ENCODE measurements around the gene SEPTIN5. TPM values are rescaled to one million over a fixed set of nuclear protein-coding genes. Genes with fewer than 3 reads are reported as not detected.

SEPTIN5 gene
- polyA plus RNA-seq, 1 of the 3 experiments (the other 2 are of a cell fraction), result 14.0 TPM

- TF ChIP-seq TEAD4 (IDR thresholded peaks at IDR 0.05; ENCODE audit: borderline replicate concordance, insufficient read depth), result no peak
- TF ChIP-seq CHD2 (IDR thresholded peaks at IDR 0.05; ENCODE audit: low read length, partially characterized antibody), result no peak
- no peak for TF ChIP-seq SMC3 (IDR thresholded peaks at IDR 0.05; ENCODE audit: low read depth, low read length)
- TF ChIP-seq POLR2AphosphoS5 (IDR thresholded peaks at IDR 0.05; ENCODE audit: low read depth, low read length), result no peak
- TF ChIP-seq GATA2 (CRISPR knock-in tag; IDR thresholded peaks at IDR 0.05), result no peak
Measured at GRCh38 chr22:19691721-19692341, 22.5 kb upstream of the SEPTIN5 start (continued).

DNA sequence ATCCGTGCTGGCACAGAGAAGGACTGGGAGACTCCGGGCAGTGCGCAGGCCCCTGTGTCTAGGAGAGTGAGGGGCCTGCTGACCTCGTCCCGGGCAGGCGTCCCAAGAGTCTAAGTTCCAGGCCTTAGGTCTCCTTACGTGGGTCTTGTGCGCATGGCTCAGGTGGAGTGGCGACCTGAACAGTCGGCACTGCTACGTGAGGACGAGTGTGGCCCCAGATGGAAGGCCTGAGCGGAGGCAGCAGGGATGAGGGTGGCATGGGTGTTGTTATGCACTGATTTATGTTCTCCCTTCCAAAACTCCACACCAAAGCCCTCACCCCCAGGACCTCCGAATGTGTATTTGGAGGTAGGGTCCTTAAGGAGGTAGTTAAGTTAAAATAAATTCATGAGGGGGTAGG, 20.7 kb upstream of the SEPTIN5 start:
- Histone ChIP-seq H4K20me1 (ENCODE audit: insufficient read depth) (no peaks in the 10 kb centered on the region), H3K9me3 (no peaks in the 10 kb centered on the region), H3K27me3 (ENCODE audit: insufficient read depth) (no peaks in the 10 kb centered on the region), H3K79me2 (ENCODE audit: insufficient read depth) (no peaks in the 10 kb centered on the region), H3K27ac (ENCODE audit: low read depth in 2 of 2, low read length in 1 of 2) (no peak overlapping the region), H3K4me1 (ENCODE audit: control insufficient read depth in 1 of 2, insufficient read depth in 2 of 2, low read depth in 1 of 2, low read length in 1 of 2) (peaks cover 0 to 6% of the 10 kb centered on the region in 2 experiments; a peak in 1 of 4 replicates), H3F3A (replicated peaks; ENCODE audit: insufficient read depth) (no peaks in the 10 kb centered on the region), H2AFZ (ENCODE audit: low read depth) (no peak overlapping the region), H3K4me2 (no peak overlapping the region), H3K9me2 (no peaks in the 10 kb centered on the region), H3K36me3 (replicated peaks in 1 of 2; ENCODE audit: control insufficient read depth in 1 of 2, insufficient read depth in 2 of 2, low read length in 1 of 2) (no peaks in the 10 kb centered on the region), H3K4me3 (ENCODE audit: low read depth in 2 of 2, low read length in 1 of 2) (no peak overlapping the region), H3K9ac (no peak overlapping the region)
- DNase-seq, result no peak
- POLR2A ChIA-PET, result no interaction called here
- TF ChIP-seq YY1 (IDR thresholded peaks at IDR 0.05; ENCODE audit: low read depth), result no peak
- TF ChIP-seq, protein P1, sequence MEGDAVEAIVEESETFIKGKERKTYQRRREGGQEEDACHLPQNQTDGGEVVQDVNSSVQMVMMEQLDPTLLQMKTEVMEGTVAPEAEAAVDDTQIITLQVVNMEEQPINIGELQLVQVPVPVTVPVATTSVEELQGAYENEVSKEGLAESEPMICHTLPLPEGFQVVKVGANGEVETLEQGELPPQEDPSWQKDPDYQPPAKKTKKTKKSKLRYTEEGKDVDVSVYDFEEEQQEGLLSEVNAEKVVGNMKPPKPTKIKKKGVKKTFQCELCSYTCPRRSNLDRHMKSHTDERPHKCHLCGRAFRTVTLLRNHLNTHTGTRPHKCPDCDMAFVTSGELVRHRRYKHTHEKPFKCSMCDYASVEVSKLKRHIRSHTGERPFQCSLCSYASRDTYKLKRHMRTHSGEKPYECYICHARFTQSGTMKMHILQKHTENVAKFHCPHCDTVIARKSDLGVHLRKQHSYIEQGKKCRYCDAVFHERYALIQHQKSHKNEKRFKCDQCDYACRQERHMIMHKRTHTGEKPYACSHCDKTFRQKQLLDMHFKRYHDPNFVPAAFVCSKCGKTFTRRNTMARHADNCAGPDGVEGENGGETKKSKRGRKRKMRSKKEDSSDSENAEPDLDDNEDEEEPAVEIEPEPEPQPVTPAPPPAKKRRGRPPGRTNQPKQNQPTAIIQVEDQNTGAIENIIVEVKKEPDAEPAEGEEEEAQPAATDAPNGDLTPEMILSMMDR (IDR thresholded peaks at IDR 0.05), result no peak
- TF ChIP-seq JUND (IDR thresholded peaks at IDR 0.05), result no peak
- no peak for TF ChIP-seq RXRA (IDR thresholded peaks at IDR 0.05; ENCODE audit: borderline replicate concordance, low read depth)
- no peak for TF ChIP-seq EZH2phosphoT487 (IDR thresholded peaks at IDR 0.05; ENCODE audit: borderline replicate concordance, low read depth)
- TF ChIP-seq GATA2 (CRISPR knock-in tag; IDR thresholded peaks at IDR 0.05), result no peak
- TF ChIP-seq RAD21 (IDR thresholded peaks at IDR 0.05; ENCODE audit: low read length), result no peak
- TF ChIP-seq TCF12 (IDR thresholded peaks at IDR 0.05), result no peak
- TF ChIP-seq TEAD4 (IDR thresholded peaks at IDR 0.05; ENCODE audit: borderline replicate concordance, insufficient read depth), result no peak
- TF ChIP-seq MEF2A (IDR thresholded peaks at IDR 0.05; ENCODE audit: borderline replicate concordance, low read depth), result no peak
- TF ChIP-seq ELF1 (IDR thresholded peaks at IDR 0.05), result no peak
- TF ChIP-seq MXI1 (IDR thresholded peaks at IDR 0.05; ENCODE audit: low read depth, low read length), result no peak
- TF ChIP-seq EP300 (IDR thresholded peaks at IDR 0.05; ENCODE audit: borderline replicate concordance in 1 of 2, low read depth in 1 of 2, low read length in 1 of 2), result no peak
- TF ChIP-seq NRF1 (IDR thresholded peaks at IDR 0.05; ENCODE audit: low read depth, low read length), result no peak
- TF ChIP-seq FOXM1 (IDR thresholded peaks at IDR 0.05; ENCODE audit: low read depth), result no peak
- TF ChIP-seq, protein P2, sequence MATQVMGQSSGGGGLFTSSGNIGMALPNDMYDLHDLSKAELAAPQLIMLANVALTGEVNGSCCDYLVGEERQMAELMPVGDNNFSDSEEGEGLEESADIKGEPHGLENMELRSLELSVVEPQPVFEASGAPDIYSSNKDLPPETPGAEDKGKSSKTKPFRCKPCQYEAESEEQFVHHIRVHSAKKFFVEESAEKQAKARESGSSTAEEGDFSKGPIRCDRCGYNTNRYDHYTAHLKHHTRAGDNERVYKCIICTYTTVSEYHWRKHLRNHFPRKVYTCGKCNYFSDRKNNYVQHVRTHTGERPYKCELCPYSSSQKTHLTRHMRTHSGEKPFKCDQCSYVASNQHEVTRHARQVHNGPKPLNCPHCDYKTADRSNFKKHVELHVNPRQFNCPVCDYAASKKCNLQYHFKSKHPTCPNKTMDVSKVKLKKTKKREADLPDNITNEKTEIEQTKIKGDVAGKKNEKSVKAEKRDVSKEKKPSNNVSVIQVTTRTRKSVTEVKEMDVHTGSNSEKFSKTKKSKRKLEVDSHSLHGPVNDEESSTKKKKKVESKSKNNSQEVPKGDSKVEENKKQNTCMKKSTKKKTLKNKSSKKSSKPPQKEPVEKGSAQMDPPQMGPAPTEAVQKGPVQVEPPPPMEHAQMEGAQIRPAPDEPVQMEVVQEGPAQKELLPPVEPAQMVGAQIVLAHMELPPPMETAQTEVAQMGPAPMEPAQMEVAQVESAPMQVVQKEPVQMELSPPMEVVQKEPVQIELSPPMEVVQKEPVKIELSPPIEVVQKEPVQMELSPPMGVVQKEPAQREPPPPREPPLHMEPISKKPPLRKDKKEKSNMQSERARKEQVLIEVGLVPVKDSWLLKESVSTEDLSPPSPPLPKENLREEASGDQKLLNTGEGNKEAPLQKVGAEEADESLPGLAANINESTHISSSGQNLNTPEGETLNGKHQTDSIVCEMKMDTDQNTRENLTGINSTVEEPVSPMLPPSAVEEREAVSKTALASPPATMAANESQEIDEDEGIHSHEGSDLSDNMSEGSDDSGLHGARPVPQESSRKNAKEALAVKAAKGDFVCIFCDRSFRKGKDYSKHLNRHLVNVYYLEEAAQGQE (IDR thresholded peaks at IDR 0.05; ENCODE audit: low read depth, low read length), result no peak
- TF ChIP-seq TAF1 (IDR thresholded peaks at IDR 0.05; ENCODE audit: borderline replicate concordance, low read depth, low read length), result no peak
- no peak for TF ChIP-seq USF2 (IDR thresholded peaks at IDR 0.05; ENCODE audit: borderline replicate concordance, low read depth, low read length)
- no peak for TF ChIP-seq FOXJ3 (CRISPR knock-in tag; IDR thresholded peaks at IDR 0.05)
- CTCF ChIA-PET, result no interaction called here
- 85% methylated on average over 14 of the region's 14 CpGs for WGBS (ENCODE audit: low lambda C conversion rate)
